CD14-positive monocyte (primary cell): ENCODE results near the gene CDC25A. TPM values are rescaled to one million over a fixed set of nuclear protein-coding genes. Genes with fewer than 3 reads are reported as not detected.

Experiments
- DNase-seq, 3 donors: peaks; one replicate each; pipeline ENCODE4 v3.0.0-alpha.2; 2011 to 2022
- H2AFZ ChIP-seq: 2 replicates; pipeline ENCODE4 v1.6.0; 2012; ENCODE audit warnings: mild to moderate bottlenecking, low read depth, low read length, inconsistent platforms; ENCODE audit not compliant: insufficient read depth, poor library complexity, severe bottlenecking
- H3K27ac ChIP-seq, 2 donors: 1 replicate in 1 of 2; 2 replicates in 1 of 2; pipeline ENCODE4 v1.5.1; 2012 to 2013; ENCODE audit warnings: low read length in 2 of 2, control low read depth in 1 of 2, inconsistent platforms in 1 of 2, low read depth in 1 of 2, mild to moderate bottlenecking in 1 of 2
- H3K27me3 ChIP-seq, 2 donors: one replicate each; pipeline versions ENCODE4 v1.6.0 to v1.6.1; 2011 to 2013; ENCODE audit warnings: low read length in 2 of 2; ENCODE audit not compliant: control insufficient read depth in 2 of 2, insufficient read depth in 2 of 2
- H3K36me3 ChIP-seq, 2 donors: replicated peaks in 1 of 2; 1 replicate in 1 of 2; 2 replicates in 1 of 2; pipeline versions ENCODE4 v1.5.1 to v1.6.1; 2012 to 2013; ENCODE audit warnings: low read length in 2 of 2, control low read depth in 1 of 2, inconsistent platforms in 1 of 2, mild to moderate bottlenecking in 1 of 2; ENCODE audit not compliant: insufficient read depth in 2 of 2, control insufficient read depth in 1 of 2
- H3K4me1 ChIP-seq, 2 donors: 1 replicate in 1 of 2; 2 replicates in 1 of 2; pipeline versions ENCODE4 v1.5.1 to v1.6.1; 2012 to 2013; ENCODE audit warnings: low read length in 2 of 2, control low read depth in 1 of 2, inconsistent platforms in 1 of 2, mild to moderate bottlenecking in 1 of 2, moderate library complexity in 1 of 2; ENCODE audit not compliant: insufficient read depth in 2 of 2, control insufficient read depth in 1 of 2
- H3K4me2 ChIP-seq: replicated peaks from 2 replicates; pipeline ENCODE3; 2012; ENCODE audit warnings: low read length, moderate library complexity, mild to moderate bottlenecking; ENCODE audit not compliant: poor library complexity, severe bottlenecking; ENCODE audit errors: extremely low read depth
- H3K4me3 ChIP-seq, 3 experiments: fragments of 200-600 bp in 1 of 3; sonication (generic) in 1 of 3; replicated peaks in 1 of 3; 1 replicate in 2 of 3; 2 replicates in 1 of 3; pipeline ENCODE4 v1.5.1; 2011 to 2013; ENCODE audit warnings: low read length in 3 of 3, mild to moderate bottlenecking in 3 of 3, control low read depth in 2 of 3, low read depth in 2 of 3, inconsistent platforms in 1 of 3, moderate library complexity in 1 of 3
- H3K79me2 ChIP-seq: 2 replicates; pipeline ENCODE4 v1.6.0; 2012; ENCODE audit warnings: mild to moderate bottlenecking, control low read depth, inconsistent platforms, low read length, moderate library complexity; ENCODE audit not compliant: insufficient read depth
- H3K9ac ChIP-seq: 2 replicates; pipeline ENCODE4 v1.6.0; 2017; ENCODE audit warnings: low read length, mild to moderate bottlenecking; ENCODE audit not compliant: insufficient read depth, poor library complexity, severe bottlenecking
- H3K9me3 ChIP-seq, 2 donors: replicated peaks in 1 of 2; 1 replicate in 1 of 2; 2 replicates in 1 of 2; pipeline versions ENCODE4 v1.5.1 to v1.6.1; 2012 to 2013; ENCODE audit warnings: low read length in 2 of 2, control low read depth in 1 of 2; ENCODE audit not compliant: control insufficient read depth in 1 of 2, insufficient read depth in 1 of 2
- H4K20me1 ChIP-seq: 2 replicates; pipeline ENCODE4 v1.6.0; 2012; ENCODE audit warnings: mild to moderate bottlenecking, low read length, control low read depth, moderate library complexity; ENCODE audit not compliant: insufficient read depth
- H3K27ac Mint-ChIP-seq, 7 donors: one replicate each; pipeline ENCODE4 v1.8.0; 2020; ENCODE audit warnings: mild to moderate bottlenecking in 7 of 7, mixed read lengths in 7 of 7, moderate library complexity in 6 of 7, inconsistent platforms in 2 of 7
- H3K27me3 Mint-ChIP-seq, 3 donors: one replicate each; pipeline ENCODE4 v1.8.0; 2021 to 2022; ENCODE audit warnings: low read depth in 3 of 3, mild to moderate bottlenecking in 3 of 3, mixed read lengths in 3 of 3, moderate library complexity in 3 of 3, inconsistent platforms in 1 of 3
- H3K36me3 Mint-ChIP-seq, 2 donors: one replicate each; pipeline ENCODE4 v1.8.0; 2020; ENCODE audit warnings: mixed read lengths in 2 of 2, inconsistent platforms in 1 of 2, mild to moderate bottlenecking in 1 of 2
- H3K4me1 Mint-ChIP-seq: one replicate; pipeline ENCODE4 v1.8.0; 2020; ENCODE audit warnings: mild to moderate bottlenecking, mixed read lengths
- H3K4me3 Mint-ChIP-seq, 2 donors: one replicate each; pipeline ENCODE4 v1.8.0; 2020; ENCODE audit warnings: mild to moderate bottlenecking in 2 of 2, mixed read lengths in 2 of 2, moderate library complexity in 1 of 2
- H3K9me3 Mint-ChIP-seq, 7 donors: one replicate each; pipeline ENCODE4 v1.8.0; 2020 to 2022; ENCODE audit warnings: mixed read lengths in 7 of 7, mild to moderate bottlenecking in 6 of 7, moderate library complexity in 6 of 7, inconsistent platforms in 2 of 7
- CTCF ChIP-seq: fragments of 200-600 bp; IDR thresholded peaks from one replicate; pipeline ENCODE4 v1.8.0; 2022; ENCODE audit warnings: antibody characterized with exemption, mild to moderate bottlenecking
- WGBS: methylation state at CpG from one replicate; pipeline ENCODE4 v1.1.5; 2013; ENCODE audit warnings: missing lambda C conversion rate; ENCODE audit not compliant: insufficient coverage; 5-methylcytosine and 5-hydroxymethylcytosine counted together
- intact Hi-C, 2 donors: fragments of 100-400 bp; cut with micrococcal nuclease; formaldehyde crosslinking; loops; one replicate each; pipeline versions ENCODE4 v1.15.0 to v1.15.1; 2023
- polyA plus RNA-seq, 3 donors: library from polyadenylated mRNA; depleted of rRNA in 1 of 3; unstranded in 2 of 3; stranded (reverse) in 1 of 3; fragments of 300-500 nt in 2 of 3; fragments of >200 nt in 1 of 3; fragmentation: Illumina TruSeq in 2 of 3; gene quantifications; 1 replicate in 2 of 3; 2 replicates in 1 of 3; pipeline ENCODE4 v1.2.3, GENCODE V29; 2012 to 2021

Gene CDC25A
- polyA plus RNA-seq, 3 donors, result 0.07 to 0.39 TPM; not detected in 1

- Mint-ChIP-seq H3K27me3 (peaks cover 0 to 4% (median 0%) of the 10 kb centered on the region in 3 donors), H3K27ac (no peak overlapping the region), H3K4me1 (peaks cover 3% of the 10 kb centered on the region), H3K36me3 (no peaks in the 10 kb centered on the region), H3K9me3 (no peaks in the 10 kb centered on the region), H3K4me3 (no peak overlapping the region)
- no peak overlapping the region for H3K9ac ChIP-seq
- intact Hi-C loops, result no loop called here
- no peaks in the 10 kb centered on the region for H3K4me1 ChIP-seq
- no peaks in the 10 kb centered on the region for H3K9me3 ChIP-seq
- no peak overlapping the region for H3K4me3 ChIP-seq
- no peak overlapping the region for H3K27ac ChIP-seq
- H4K20me1 ChIP-seq, result no peaks in the 10 kb centered on the region
- no peaks in the 10 kb centered on the region for H3K79me2 ChIP-seq
- no peak for DNase-seq
- H3K27me3 ChIP-seq, result no peaks in the 10 kb centered on the region
- H3K4me2 ChIP-seq, result no peak overlapping the region
- WGBS, result 100% methylated on average over 1 of the region's 1 CpG
- TF ChIP-seq CTCF, result no peak
- no peaks in the 10 kb centered on the region for H3K36me3 ChIP-seq
- no peak overlapping the region for H2AFZ ChIP-seq
Measured at GRCh38 chr3:48120223-48120622, 68.0 kb downstream of the CDC25A start.

- no peak for TF ChIP-seq CTCF
- no peaks in the 10 kb centered on the region for H3K36me3 Mint-ChIP-seq
- H3K79me2 ChIP-seq, result no peaks in the 10 kb centered on the region
- H4K20me1 ChIP-seq, result no peaks in the 10 kb centered on the region
- H3K9ac ChIP-seq, result no peak overlapping the region
- H3K36me3 ChIP-seq, result no peaks in the 10 kb centered on the region
- no peak overlapping the region for H3K27ac Mint-ChIP-seq
- H3K27ac ChIP-seq, result no peak overlapping the region
- no peaks in the 10 kb centered on the region for H3K4me1 ChIP-seq
- no peak overlapping the region for H3K4me3 ChIP-seq
- no peak overlapping the region for H3K4me3 Mint-ChIP-seq
- no peak overlapping the region for H2AFZ ChIP-seq
- H3K27me3 Mint-ChIP-seq, result peaks cover 0 to 4% (median 0%) of the 10 kb centered on the region in 3 donors
- no peak overlapping the region for H3K4me2 ChIP-seq
- peaks cover 3% of the 10 kb centered on the region for H3K4me1 Mint-ChIP-seq
- H3K9me3 Mint-ChIP-seq, result no peaks in the 10 kb centered on the region
- DNase-seq, result no peak
- H3K9me3 ChIP-seq, result no peaks in the 10 kb centered on the region
- H3K27me3 ChIP-seq, result no peaks in the 10 kb centered on the region
- WGBS, result 92% methylated on average over 2 of the region's 4 CpGs
- intact Hi-C loops, result no loop called here
Measured at GRCh38 chr3:48119505-48120193, 68.6 kb downstream of the CDC25A start.
